GM10266 (cell line): ENCODE data around the gene LECT2.

Experiments
- DNase-seq: peaks from one replicate; pipeline ENCODE4 v3.0.0; 2012; ENCODE audit errors: extremely low spot score
- CTCF ChIP-seq: IDR thresholded peaks from 2 replicates; pipeline ENCODE4 v1.5.1; 2012; ENCODE audit warnings: mild to moderate bottlenecking, low read depth; ENCODE audit not compliant: control insufficient read depth, insufficient read depth; ENCODE audit errors: missing control alignments

LECT2 gene

GRCh38 chr5:135901633-135902032, 53.1 kb downstream of the LECT2 start:
- no peak for DNase-seq
- TF ChIP-seq CTCF, result no peak

- no peak for TF ChIP-seq CTCF
- DNase-seq, result no peak
Measured at GRCh38 chr5:135900276-135900675, 54.5 kb downstream of the LECT2 start.

GRCh38 chr5:135898651-135899050, 56.1 kb downstream of the LECT2 start:
- no peak for TF ChIP-seq CTCF
- DNase-seq, result no peak
